Limb (tissue), 2 donors: ENCODE results near the gene ZMAT3.
A peak's percentile ranks its signal among the peaks of the same experiment; 100 is the strongest.
"Not testable (repeated sequence)": the region's sequence is repeated elsewhere in the genome, so short reads cannot be mapped to it uniquely, and the experiment has no call there.

Experiments
- DNase-seq, 2 donors: peaks; one replicate each; pipeline ENCODE4 v3.0.0-alpha.2; 2016; ENCODE audit errors: extremely low spot score in 2 of 2

The ZMAT3 gene

GRCh38 chr3:179071323-179072099 is at the start of gene ZMAT3:
TSS of gene ZMAT3 (minus strand) at chr3:179071809. CDS start at chr3:179067752, 4,057 bp downstream.
- DNase-seq: peak; percentile 88 to 89

- DNase-seq: no peak
Measured at GRCh38 chr3:179116816-179117215, 45.2 kb upstream of the ZMAT3 start.

- DNase-seq: not testable (repeated sequence)
Measured at GRCh38 chr3:179115444-179115843, 43.8 kb upstream of the ZMAT3 start.

GRCh38 chr3:179113903-179114302 is 42.3 kb upstream of the ZMAT3 start:
- DNase-seq: no peak

- DNase-seq: no peak
Measured at GRCh38 chr3:179108086-179108485, 36.5 kb upstream of the ZMAT3 start.

- DNase-seq: no peak
Measured at GRCh38 chr3:179107617-179108016, 36.0 kb upstream of the ZMAT3 start.

GRCh38 chr3:179105881-179106280 is 34.3 kb upstream of the ZMAT3 start:
- DNase-seq: no peak

- no peak for DNase-seq
Measured at GRCh38 chr3:179100652-179101051, 29.0 kb upstream of the ZMAT3 start.

- DNase-seq: no peak
Measured at GRCh38 chr3:179098388-179099077, 26.9 kb upstream of the ZMAT3 start.

- no peak for DNase-seq
Measured at GRCh38 chr3:179093807-179094206, 22.2 kb upstream of the ZMAT3 start.

GRCh38 chr3:179091113-179091512 is 19.5 kb upstream of the ZMAT3 start:
- no peak for DNase-seq

- no peak for DNase-seq
Measured at GRCh38 chr3:179088306-179088705, 16.7 kb upstream of the ZMAT3 start.

- DNase-seq: no peak
Measured at GRCh38 chr3:179083977-179084376, 12.4 kb upstream of the ZMAT3 start.

GRCh38 chr3:179082416-179082815 is 10.8 kb upstream of the ZMAT3 start:
- DNase-seq: no peak

GRCh38 chr3:179081885-179082284 is 10.3 kb upstream of the ZMAT3 start:
- DNase-seq: no peak

- DNase-seq: no peak
Measured at GRCh38 chr3:179079537-179079936, 7.9 kb upstream of the ZMAT3 start.

GRCh38 chr3:179076243-179077027 is 4.8 kb upstream of the ZMAT3 start:
- no peak for DNase-seq

- no peak for DNase-seq
Measured at GRCh38 chr3:179074656-179075055, 3.0 kb upstream of the ZMAT3 start.

- DNase-seq: no peak
Measured at GRCh38 chr3:179073816-179074215, 2.2 kb upstream of the ZMAT3 start.

GRCh38 chr3:179072100-179072438 is 460 bp upstream of the ZMAT3 start:
- DNase-seq: peak in 1 of 2 donors; percentile 21

- no peak for DNase-seq
Measured at GRCh38 chr3:179071027-179071322, 634 bp downstream of the ZMAT3 start.

GRCh38 chr3:179069762-179070390 is 1.7 kb downstream of the ZMAT3 start:
- no peak for DNase-seq
